Cardiac fibroblast (primary cell): Measurements from ENCODE around the gene MFSD11.
"Not testable (repeated sequence)": the region's sequence is repeated elsewhere in the genome, so short reads cannot be mapped to it uniquely, and the experiment has no call there.

Source experiments
- DNase-seq, 2 donors: peaks; one replicate each; pipeline versions ENCODE4 v3.0.0 to v3.0.0-alpha.2; 2010; ENCODE audit warnings: low read depth in 2 of 2
- H3K4me3 ChIP-seq, 2 donors: replicated peaks in 1 of 2; 1 replicate in 1 of 2; 2 replicates in 1 of 2; pipeline ENCODE4 v1.5.1; 2011; ENCODE audit warnings: low read depth in 2 of 2, low read length in 2 of 2, mild to moderate bottlenecking in 2 of 2, moderate library complexity in 1 of 2
- CTCF ChIP-seq: IDR thresholded peaks from one replicate; pipeline ENCODE4 v1.5.1; 2011; ENCODE audit warnings: low read depth, mild to moderate bottlenecking, low read length, inconsistent platforms

The MFSD11 gene

GRCh38 chr17:76797241-76797840 lies 59.4 kb downstream of the MFSD11 start:
- no peak for DNase-seq
- no peak for TF ChIP-seq CTCF
- H3K4me3 ChIP-seq: no peak overlapping the region

GRCh38 chr17:76801706-76802105 lies 63.8 kb downstream of the MFSD11 start:
- H3K4me3 ChIP-seq: no peak overlapping the region
- no peak for TF ChIP-seq CTCF

DNA sequence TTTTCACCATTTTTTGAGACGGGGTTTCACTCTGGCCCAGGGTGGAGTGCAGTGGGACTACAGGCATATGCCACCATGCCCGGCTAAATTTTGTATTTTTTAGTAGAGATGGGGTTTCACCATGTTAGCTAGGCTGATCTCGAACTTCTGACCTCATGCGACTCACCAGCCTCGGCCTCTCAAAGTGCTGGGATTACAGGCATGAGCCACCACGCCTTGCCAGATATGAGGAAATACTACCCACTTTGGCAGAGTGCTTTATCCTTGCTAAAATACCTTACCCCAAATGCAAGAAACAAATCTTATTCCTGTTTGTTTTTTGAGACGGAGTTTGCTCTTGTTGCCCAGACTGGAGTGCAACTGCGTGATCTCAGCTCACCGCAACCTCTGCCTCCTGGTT lies 67.4 kb downstream of the MFSD11 start:
- DNase-seq: peak; percentile 39 to 53
- no peak for TF ChIP-seq CTCF
- no peak overlapping the region for H3K4me3 ChIP-seq

More at GRCh38 chr17:76801706-76802105, 63.8 kb downstream of the MFSD11 start:
- no peak for DNase-seq

- DNase-seq, H3K4me3 ChIP-seq: not testable (repeated sequence)
These were observed 68.2 kb downstream of the MFSD11 start for GRCh38 chr17:76806151-76806550.

- not testable (repeated sequence) for H3K4me3 ChIP-seq, DNase-seq
These were observed 68.8 kb downstream of the MFSD11 start for GRCh38 chr17:76806767-76807166.

DNA sequence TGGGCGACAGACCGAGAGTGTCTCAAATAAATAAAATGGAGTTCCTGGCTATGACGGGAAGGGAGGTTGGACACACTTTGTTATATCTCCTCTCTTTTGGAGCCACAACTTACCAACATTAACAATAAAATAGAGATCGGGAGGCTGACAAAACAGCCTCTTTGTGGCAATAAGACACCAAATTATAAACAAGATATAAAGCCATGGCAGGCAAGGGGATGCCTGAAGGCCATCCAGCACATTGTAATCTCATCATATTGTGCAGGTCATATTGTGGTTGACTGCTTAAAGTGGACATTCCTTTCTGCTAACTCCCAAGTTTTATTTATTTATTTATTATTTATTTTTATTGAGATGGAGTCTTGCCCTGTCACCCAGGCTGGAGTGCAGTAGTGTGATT lies 70.4 kb downstream of the MFSD11 start:
- DNase-seq: no peak
- no peak for TF ChIP-seq CTCF

GRCh38 chr17:76810956-76811355 lies 73.0 kb downstream of the MFSD11 start:
- no peak for TF ChIP-seq CTCF
- DNase-seq: no peak
- H3K4me3 ChIP-seq: no peak overlapping the region

More for the DNA sequence above, 70.4 kb downstream of the MFSD11 start:
- H3K4me3 ChIP-seq: no peak overlapping the region

GRCh38 chr17:76811834-76812233 lies 73.9 kb downstream of the MFSD11 start:
- no peak for TF ChIP-seq CTCF
- no peak for DNase-seq
- H3K4me3 ChIP-seq: no peak overlapping the region
